GM21515 (cell line): Measurements from ENCODE around the gene GSTO2.

ENCODE experiments used
- ATAC-seq: cut with Tn5 transposase; IDR thresholded peaks from one replicate; pipeline ENCODE4 v1.9.1; 2021; ENCODE audit not compliant: unreplicated experiment

GSTO2 gene

GRCh38 chr10:104279550-104280259, 10.7 kb downstream of the GSTO2 start:
- no peak for ATAC-seq

GRCh38 chr10:104281694-104282093, 12.7 kb downstream of the GSTO2 start:
- no peak for ATAC-seq

GRCh38 chr10:104284846-104285245, 15.9 kb downstream of the GSTO2 start:
- no peak for ATAC-seq

DNA sequence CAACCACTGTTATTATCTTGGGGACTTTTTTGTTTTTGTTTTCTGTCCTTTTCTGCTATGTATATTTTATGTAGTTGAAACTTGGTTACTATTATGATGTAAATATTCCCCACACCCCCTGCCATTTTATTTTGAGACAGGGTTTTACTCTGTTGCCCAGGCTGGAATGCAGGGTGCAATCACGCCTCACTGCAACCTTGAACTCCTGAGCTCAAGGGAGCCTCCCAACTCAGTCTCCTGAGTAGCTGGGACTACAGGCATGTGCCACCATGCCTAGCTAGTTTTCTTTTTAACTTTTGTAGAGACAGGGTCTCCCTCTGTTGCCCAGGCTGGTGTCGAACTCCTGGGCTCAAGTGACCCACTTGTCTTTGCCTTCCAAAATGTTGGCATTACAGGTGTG, 18.0 kb downstream of the GSTO2 start:
- ATAC-seq: no peak

DNA sequence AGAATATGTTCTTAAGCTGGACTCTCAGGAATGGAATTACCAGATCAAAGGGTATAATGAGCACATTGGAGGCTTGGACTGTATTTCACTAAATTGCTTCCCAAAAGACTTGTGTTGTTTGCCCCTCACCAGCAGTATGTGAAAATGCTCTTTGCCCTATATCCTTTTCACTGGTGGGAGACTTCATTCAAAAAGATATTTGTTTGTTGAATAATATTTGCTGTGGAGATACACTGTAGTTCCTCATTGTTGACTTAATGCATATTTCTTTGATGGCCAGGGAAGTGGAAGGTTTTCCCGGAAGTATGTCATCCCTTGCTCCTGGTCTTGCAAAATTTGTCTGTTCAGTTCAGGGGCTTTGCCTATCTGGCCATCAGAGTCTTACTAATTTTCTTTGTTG, 19.4 kb downstream of the GSTO2 start:
- no peak for ATAC-seq

- ATAC-seq: peak; percentile 99
Observed at GRCh38 chr10:104291439-104291951, 22.5 kb downstream of the GSTO2 start.

DNA sequence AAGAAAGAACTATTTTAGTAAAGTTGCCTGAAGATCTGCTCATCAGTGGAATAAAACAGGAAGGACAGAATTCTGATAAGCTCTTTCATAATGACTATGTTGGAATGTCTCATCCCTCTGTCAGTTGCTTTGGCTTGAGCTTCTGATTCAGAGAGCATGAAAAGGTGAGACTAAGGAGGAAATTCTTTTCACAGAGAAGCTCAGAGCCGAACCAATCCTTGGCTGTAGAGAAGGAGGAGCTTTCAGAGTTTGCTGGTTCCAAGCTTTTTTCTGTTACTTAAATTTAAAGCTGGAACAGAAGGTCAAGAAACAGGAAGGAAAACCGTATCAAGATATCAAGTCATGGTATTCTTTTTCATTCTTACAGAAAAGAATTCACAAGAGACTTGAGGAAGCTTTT, 24.0 kb downstream of the GSTO2 start:
- ATAC-seq: no peak

DNA sequence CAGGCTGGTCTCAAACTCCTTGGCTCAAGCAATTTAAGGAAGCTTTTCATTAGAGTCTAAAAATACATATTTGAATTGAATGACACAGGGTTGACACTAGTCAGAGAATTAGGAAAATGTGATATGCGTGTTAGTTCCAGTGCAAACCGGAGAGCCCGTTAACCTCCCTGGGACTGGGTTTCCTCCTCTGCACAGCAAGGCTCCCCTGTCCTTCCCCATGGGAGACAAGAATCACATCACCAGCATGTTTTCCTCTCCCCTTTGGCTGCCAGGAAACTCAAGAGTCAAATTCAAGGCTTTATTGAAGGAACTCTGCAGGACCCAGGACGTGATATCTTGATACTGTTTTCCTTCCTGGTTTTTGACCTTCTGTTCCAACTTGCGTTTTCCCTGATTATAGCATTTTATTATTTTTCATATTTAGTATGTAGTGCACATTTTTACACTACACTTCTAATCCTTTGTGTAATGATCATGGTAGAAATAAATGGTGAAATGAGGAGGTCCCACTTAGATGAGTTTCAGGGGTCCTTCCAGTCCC, 24.9 kb downstream of the GSTO2 start:
- ATAC-seq: no peak

DNA sequence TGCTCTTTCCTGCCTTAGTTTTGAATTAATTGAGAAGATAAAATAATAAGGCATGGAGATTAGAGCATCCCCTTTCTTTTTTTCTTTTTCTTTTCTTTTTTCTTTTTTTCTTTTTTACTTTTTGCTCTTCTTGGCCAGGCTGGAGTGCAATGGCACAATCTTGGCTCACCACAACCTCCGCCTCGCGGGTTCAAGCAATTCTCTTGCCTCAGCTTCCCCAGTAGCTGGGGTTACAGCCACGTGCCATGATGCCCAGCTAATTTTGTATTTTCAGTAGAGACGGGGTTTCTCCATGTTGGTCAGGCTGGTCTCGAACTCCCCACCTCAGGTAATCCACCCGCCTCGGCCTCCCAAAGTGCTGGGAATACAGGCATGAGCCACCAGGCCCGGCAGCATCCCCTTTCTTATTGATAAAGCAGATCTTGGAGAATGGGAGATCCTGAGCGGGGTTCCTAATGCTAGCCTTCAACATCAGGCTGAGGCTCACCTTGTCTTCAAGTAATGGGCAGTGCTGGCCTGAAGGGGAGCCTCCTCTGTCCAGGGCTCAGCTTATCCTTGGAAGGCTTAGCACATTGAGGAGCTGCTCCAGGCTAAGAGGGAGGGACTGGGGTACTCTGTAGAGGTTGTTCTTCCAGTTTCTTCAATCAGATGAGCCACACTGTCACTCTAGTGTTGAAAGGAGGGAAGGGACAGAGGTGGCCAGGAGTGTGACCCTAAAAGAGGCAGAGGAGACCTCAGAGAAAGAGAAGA, 27.9 kb downstream of the GSTO2 start:
- no peak for ATAC-seq

DNA sequence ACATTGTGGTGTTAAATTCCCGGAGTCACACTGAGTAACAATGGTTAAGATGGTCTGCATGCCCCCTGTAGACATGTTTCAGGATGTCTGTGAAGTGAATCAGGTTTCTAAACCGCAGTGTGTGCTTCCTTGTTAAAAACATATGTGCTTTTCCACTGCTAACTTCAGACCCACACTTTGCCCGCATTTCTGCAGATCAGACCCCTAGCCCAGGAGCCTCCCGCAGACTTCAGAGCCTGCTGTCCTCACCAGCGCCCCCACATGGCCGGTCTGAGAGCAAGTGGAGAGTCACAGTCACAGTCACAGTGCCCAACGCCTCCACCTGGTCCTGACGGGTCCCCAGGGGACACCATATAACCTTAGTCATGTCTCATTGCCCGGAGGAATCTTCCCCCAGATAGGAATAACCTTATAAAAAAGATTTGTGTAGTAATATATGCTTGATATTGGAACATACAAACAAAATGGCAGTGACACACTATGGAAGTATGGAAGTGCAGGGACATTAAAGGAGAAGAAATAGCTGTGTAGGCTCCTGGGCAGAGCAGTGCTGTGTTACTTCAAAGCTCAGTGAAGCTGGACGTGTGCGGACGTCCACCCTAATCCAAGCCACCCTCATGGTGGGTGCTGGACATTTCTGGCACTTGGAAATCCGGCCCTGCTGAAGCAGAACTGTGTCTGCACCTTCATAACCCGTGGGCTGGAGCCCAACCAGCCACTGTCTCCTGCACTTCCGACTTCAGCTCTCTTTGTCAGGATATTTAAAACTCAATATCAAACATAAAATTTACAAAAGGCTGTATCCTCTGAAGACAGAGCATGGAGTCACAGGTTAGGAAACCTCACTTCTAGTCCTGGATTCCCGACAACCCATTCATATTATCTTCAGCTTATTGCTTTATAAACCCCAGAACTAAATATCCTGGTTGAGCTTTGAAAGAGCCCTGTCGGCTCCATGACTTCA, 29.0 kb downstream of the GSTO2 start:
- no peak for ATAC-seq

DNA sequence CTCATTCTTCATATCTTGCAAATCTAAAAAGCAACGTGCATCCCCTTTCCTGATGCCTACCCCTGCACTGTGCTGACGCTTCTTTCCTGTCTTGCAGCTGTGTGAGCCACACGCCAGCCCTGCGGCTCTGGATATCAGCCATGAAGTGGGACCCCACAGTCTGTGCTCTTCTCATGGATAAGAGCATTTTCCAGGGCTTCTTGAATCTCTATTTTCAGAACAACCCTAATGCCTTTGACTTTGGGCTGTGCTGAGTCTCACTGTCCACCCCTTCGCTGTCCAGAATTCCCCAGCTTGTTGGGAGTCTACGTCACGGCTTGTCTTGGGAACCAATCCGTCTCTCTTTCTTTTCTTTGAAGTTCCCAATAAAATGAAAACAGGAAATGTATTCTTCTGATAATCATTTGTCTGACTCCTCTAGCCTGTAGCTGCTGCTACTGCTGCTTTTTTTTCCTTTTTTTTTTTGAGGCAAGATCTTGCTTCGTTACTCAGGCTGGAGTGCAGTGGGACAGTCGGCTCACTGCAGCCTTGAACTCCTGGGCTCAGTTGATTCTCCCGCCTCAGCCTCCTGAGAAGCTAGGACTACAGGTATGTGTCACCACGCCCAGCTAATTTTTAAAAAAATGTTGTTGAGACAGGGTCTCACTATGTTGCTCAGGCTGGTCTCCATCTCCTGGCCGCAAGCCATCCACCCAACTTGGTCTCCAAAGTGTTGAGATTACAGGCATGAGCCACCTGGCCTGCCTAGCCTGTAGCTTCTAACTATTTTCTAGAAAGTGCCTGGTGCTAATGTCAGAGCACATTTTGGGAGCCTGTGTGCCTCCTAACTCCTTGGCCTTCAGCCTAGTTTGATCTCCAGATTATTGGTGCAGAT, 30.3 kb downstream of the GSTO2 start:
- no peak for ATAC-seq

- ATAC-seq: no peak
Observed at GRCh38 chr10:104300002-104300735, 31.2 kb downstream of the GSTO2 start.

DNA sequence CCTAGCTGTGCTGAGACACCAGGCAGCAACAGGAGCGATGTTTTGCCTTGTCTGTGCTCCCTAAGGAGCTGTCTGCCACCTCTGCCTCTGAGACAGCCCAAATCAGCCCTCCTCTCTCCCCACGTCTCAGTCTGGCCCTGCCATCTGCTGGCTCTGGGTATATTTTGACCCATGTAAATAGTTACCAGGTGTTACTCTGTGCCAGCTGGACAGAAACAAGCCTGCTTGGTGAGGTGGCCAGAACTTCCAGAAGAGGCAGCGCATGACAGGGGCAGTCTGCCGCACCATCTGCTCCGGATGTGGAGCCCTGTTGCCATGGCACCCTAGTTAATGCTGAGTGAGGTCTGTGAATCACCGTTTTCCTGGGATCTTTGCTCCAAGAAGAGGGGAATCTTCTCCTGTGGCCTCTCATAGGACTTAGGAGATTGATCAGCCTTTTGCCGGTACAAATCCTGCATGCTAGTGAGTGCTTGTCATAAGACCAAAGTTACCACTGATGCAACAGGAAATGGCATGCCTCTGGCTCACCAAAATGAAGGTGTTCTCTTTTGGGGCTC, 31.8 kb downstream of the GSTO2 start:
- ATAC-seq: no peak

DNA sequence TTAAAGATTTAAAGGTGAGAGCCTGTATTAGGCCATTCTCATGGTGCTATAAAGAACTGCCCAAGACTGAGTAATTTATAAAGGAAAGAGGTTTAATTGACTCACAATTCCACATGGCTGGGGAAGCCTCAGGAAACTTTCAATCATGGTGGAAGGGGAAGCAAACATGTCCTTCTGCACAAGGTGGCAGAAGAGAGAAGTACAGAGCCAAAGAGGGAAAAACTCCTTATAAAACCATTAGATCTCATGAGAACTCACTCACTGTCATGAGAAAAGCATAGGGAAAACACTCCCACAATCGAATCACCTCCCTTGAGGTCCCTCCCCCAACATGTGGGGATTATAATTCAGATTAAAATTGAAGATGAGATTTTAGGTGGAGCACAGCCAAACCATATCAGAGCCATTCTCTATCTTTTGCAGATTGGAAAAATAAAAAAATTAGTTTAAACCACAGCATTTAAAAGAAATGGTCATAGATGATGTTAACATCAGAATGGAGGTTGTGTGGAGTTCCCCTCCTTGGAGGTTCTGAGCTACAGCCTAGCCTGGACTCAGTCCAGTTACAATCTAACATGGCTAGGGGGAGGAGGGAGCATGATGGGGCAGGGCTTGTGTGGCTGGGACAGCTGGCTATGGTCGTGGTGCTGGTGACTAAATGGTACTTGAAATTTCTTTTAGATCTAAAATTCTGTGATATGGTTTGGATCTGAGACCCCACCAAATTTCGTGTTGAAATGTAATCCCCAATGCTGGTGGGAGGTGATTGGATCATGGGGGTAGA, 33.1 kb downstream of the GSTO2 start:
- ATAC-seq: no peak

DNA sequence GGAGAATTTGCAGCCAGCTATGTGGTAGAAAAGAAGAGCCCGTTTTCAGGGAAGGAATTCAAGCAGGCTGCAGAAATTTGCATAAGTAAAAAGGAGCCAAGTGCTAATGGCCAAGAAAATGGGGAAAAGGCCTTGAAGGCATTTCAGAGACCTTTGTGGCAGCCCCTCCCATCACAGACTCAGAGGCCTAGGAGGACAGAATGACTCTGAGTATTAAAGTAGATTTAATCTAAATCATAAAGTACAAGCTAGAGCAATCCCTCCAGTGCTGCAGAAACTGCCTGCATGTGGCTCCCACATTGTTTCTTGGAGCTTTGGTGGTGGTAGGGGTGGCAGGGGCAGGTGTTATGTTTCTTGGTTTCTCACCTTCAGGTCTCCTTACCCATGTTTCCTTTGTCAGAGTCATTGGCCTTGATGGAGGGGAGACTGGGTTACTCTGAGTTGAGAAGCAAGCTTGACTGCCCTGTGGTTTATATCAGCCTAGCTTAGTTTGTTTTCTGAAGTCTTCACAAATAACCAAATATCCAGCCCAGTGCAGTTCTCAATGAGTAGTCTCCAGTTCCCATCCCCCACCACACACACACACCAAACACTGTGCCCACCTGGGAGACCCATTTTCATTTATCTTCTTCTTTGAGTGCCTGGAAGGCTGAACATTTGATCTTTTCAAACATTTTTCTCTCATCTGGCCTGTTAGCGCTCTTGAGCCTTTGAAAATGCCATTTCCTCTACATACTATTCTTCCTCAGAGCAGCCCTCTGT, 34.8 kb downstream of the GSTO2 start:
- ATAC-seq: no peak

- ATAC-seq: no peak
Observed at GRCh38 chr10:104304356-104304745, 35.4 kb downstream of the GSTO2 start.

- ATAC-seq: no peak
Observed at GRCh38 chr10:104304927-104305326, 35.9 kb downstream of the GSTO2 start.

DNA sequence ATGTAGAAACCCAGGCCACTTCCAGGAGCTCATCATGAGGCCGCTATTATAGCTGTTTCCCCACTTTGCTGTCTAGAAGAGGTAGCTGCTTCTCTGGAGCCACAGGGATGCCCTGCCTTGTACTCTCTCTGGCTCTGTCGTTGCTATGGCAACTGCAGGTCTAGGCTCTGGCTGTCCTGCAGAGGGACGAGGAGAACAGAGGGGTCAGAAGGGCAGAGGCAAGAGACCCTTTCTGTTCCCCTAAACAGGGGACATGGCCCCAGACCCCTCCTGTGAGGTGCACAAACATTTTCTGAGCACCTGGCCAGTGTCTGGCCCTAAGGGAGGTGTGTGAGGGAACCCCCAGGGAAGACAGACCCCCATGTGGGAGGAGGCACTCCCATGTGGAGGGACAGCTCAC, 37.9 kb downstream of the GSTO2 start:
- ATAC-seq: no peak
